Ascending aorta (tissue), 2 donors: ENCODE data around the gene MOB3B. TPM values are rescaled to one million over a fixed set of nuclear protein-coding genes. Genes with fewer than 3 reads are reported as not detected.
A peak's percentile ranks its signal among the peaks of the same experiment; 100 is the strongest.

ENCODE experiments used
- DNase-seq, 2 donors: peaks; one replicate each; pipeline ENCODE4 v3.0.0-alpha.2; 2019; ENCODE audit warnings: low spot score in 2 of 2
- H3K27ac ChIP-seq, 2 donors: fragments of 200-600 bp; sonication (generic); one replicate each; pipeline ENCODE4 v1.5.1; 2016 to 2017; ENCODE audit warnings: mild to moderate bottlenecking in 1 of 2
- H3K27me3 ChIP-seq: fragments of 200-600 bp; sonication (generic); one replicate; pipeline ENCODE4 v1.5.1; 2017
- H3K36me3 ChIP-seq, 2 donors: fragments of 200-600 bp; sonication (generic); one replicate each; pipeline ENCODE4 v1.5.1; 2016
- H3K4me1 ChIP-seq, 2 donors: fragments of 200-600 bp; sonication (generic); one replicate each; pipeline ENCODE4 v1.5.1; 2016 to 2017; ENCODE audit warnings: mild to moderate bottlenecking in 1 of 2
- H3K4me3 ChIP-seq, 2 donors: fragments of 200-600 bp; sonication (generic); one replicate each; pipeline ENCODE4 v1.5.1; 2016 to 2017; ENCODE audit warnings: mild to moderate bottlenecking in 1 of 2
- H3K9me3 ChIP-seq, 2 donors: fragments of 200-600 bp; sonication (generic); one replicate each; pipeline ENCODE4 v1.5.1; 2016
- intact Hi-C: fragments of 100-400 bp; cut with DNase I; formaldehyde crosslinking; loops from one replicate; pipeline ENCODE4 v1.15.1; 2023
- total RNA-seq: library from RNA; depleted of rRNA; stranded (reverse); fragments of >200 nt; gene quantifications from one replicate; pipeline ENCODE4 v1.1.0, GENCODE V29; 2016
- TF ChIP-seq, protein P1 (sequence below), 3 experiments: fragments of 200-600 bp in 2 of 3; fragments of 450-650 bp in 1 of 3; sonication (generic) in 2 of 3; IDR thresholded peaks; one replicate each; pipeline ENCODE4 v1.5.1; 2016 to 2019; ENCODE audit warnings: antibody characterized with exemption in 3 of 3, mild to moderate bottlenecking in 1 of 3, moderate library complexity in 1 of 3

Gene MOB3B
- total RNA-seq, 1 donor from 2014 or later = 2.4 TPM

DNA sequence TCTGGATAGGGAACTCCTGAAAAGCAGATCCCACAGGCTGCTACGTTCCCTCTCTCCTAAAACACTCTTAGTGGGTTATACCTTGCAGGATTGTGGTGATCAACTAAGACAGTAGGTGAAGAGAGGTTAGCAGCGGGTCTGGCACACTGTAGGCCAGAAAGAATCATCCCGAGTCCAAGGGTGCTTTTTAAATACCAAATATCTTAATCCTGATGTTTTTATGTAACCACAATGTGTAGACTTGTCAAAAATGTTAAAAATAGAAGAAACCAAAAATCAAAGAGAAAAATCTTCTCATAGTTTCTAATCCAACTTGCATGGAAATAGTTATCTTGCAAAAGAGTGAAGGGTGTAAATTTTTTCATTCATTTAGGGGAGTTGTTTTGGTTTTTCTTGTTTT lies 57.8 kb downstream of the MOB3B start:
- Histone ChIP-seq H3K4me1 (peaks cover 16 to 18% of the 10 kb centered on the region in 2 donors), H3K9me3 (no peaks in the 10 kb centered on the region), H3K36me3 (no peaks in the 10 kb centered on the region), H3K27me3 (no peaks in the 10 kb centered on the region), H3K27ac (peak overlapping the region in 1 of 2 donors; percentile 30), H3K4me3 (no peak overlapping the region)
- intact Hi-C loops = loop anchor here (5.0 kb wide), 2 partner anchors 56 to 76 kb away; partner anchors contain the start of gene MOB3B
- no peak for DNase-seq
- TF ChIP-seq, protein P1, sequence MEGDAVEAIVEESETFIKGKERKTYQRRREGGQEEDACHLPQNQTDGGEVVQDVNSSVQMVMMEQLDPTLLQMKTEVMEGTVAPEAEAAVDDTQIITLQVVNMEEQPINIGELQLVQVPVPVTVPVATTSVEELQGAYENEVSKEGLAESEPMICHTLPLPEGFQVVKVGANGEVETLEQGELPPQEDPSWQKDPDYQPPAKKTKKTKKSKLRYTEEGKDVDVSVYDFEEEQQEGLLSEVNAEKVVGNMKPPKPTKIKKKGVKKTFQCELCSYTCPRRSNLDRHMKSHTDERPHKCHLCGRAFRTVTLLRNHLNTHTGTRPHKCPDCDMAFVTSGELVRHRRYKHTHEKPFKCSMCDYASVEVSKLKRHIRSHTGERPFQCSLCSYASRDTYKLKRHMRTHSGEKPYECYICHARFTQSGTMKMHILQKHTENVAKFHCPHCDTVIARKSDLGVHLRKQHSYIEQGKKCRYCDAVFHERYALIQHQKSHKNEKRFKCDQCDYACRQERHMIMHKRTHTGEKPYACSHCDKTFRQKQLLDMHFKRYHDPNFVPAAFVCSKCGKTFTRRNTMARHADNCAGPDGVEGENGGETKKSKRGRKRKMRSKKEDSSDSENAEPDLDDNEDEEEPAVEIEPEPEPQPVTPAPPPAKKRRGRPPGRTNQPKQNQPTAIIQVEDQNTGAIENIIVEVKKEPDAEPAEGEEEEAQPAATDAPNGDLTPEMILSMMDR (IDR thresholded peaks at IDR 0.05) = no peak

DNA sequence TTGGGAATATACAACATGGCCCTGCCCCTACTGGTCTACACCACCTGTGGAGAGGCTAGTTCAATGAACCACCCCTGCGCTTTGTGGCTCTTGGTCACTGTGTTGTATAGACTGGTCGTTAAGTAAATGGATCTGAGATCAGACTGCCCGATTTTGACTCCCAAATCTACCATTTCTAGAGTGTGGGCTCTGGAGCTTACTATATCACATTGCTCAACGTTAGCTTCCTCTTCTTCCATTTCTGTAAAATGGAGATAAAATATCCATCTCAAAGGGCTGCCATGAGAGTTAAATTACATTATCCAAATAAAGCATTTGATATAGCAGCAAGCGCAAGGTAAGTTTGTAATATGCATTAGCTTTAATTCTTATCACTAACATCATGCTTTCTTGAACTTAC lies 58.2 kb downstream of the MOB3B start:
- Histone ChIP-seq H3K27me3 (no peaks in the 10 kb centered on the region), H3K9me3 (no peaks in the 10 kb centered on the region), H3K36me3 (no peaks in the 10 kb centered on the region), H3K4me1 (peaks cover 16 to 18% of the 10 kb centered on the region in 2 donors), H3K4me3 (no peak overlapping the region), H3K27ac (no peak overlapping the region)
- TF ChIP-seq, protein P1 (IDR thresholded peaks at IDR 0.05) = no peak
- intact Hi-C loops = loop anchor here (5.0 kb wide), 2 partner anchors 56 to 76 kb away; partner anchors contain the start of gene MOB3B
- DNase-seq = no peak

DNA sequence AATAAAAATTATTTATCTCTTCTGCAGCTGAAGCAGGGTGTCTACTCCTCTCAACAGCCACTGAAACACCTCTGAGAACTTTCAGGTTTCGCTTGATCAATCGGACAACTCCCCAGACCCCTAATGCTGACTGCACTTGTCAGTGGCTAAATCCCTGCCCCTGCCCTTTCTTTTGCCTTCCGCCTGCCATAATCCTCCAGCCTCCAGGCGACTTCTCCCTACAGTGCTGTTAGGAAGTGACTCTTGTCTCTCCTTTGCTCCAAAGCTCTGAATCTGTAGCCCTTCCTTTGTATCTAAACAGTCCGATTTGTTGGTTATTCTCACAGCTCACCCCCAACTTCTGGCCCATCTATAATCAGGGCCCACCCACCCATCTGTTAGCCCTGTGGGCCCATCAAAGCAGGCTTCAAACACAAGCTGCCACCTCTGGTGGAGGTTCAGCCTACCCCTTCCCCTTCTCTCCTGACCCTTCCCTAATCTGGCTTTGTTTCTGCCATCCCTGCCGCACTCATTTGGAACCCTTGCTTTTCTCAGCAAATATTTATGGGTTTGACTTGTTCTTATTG lies 59.2 kb downstream of the MOB3B start:
- TF ChIP-seq, protein P1 (IDR thresholded peaks at IDR 0.05) = no peak
- Histone ChIP-seq H3K36me3 (no peaks in the 10 kb centered on the region), H3K27me3 (no peaks in the 10 kb centered on the region), H3K4me3 (no peak overlapping the region), H3K27ac (no peak overlapping the region), H3K9me3 (no peaks in the 10 kb centered on the region), H3K4me1 (peaks cover 16 to 18% of the 10 kb centered on the region in 2 donors)
- DNase-seq = no peak
- intact Hi-C loops = loop anchor here (5.0 kb wide), 2 partner anchors 57 to 77 kb away; partner anchors contain the start of gene MOB3B

DNA sequence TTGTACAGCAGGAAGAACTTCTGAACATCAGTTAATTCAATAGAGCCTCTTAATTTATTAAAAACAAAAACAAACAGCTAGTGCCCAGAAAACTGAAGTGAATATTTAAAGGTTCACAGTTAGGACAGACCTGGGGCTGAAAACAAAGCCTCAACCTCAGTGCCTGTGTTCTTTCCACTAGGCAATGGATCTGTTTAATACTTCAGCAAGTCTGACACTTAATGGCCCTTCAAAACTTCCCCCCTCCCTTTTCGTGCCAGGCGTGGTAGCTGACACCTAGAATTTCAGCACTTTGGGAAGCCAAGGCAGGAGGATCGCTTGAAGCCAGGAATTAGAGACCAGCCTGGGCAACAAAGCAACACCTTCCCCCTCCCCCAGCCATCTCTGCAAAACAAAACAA lies 60.1 kb downstream of the MOB3B start:
- TF ChIP-seq, protein P1 (IDR thresholded peaks at IDR 0.05) = no peak
- no peaks in the 10 kb centered on the region for H3K36me3 ChIP-seq
- no peak overlapping the region for H3K27ac ChIP-seq
- no peaks in the 10 kb centered on the region for H3K27me3 ChIP-seq
- no peak overlapping the region for H3K4me3 ChIP-seq
- no peaks in the 10 kb centered on the region for H3K9me3 ChIP-seq
- DNase-seq = no peak
- H3K4me1 ChIP-seq = peaks cover 16 to 18% of the 10 kb centered on the region in 2 donors
- intact Hi-C loops = no loop called here

DNA sequence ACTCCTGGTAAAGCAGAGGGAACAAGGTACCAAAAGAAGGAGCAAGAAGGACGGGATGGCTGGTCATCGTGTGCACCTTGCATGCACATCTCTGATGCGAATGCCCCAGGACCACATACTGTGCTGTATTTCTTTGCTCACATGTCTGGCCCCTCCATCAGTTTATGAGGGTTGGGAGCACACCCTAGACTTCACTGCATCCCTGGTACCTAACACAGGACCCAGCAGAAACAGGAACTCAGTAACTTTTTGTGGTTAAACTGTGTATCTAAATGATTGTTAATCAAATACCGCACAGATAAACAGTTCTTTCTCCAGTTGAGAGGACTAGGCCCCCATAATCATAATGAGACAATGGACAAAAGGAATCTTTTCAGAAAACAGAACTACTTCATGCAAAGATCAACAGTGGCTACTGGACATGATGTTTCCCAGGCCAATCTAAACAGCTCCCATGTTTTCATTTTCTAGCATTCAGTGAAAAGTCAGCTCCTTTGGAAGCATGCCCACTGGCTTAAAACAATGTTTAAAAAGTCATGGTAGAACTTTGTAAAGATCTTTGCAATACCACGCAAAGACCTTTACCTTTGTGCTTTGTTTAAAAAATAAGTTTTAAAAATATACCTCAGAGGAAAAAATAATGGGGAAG lies 61.0 kb downstream of the MOB3B start:
- no peak overlapping the region for H3K4me3 ChIP-seq
- intact Hi-C loops = no loop called here
- TF ChIP-seq, protein P1 (IDR thresholded peaks at IDR 0.05) = no peak
- H3K9me3 ChIP-seq = no peaks in the 10 kb centered on the region
- peaks cover 16 to 18% of the 10 kb centered on the region in 2 donors for H3K4me1 ChIP-seq
- H3K36me3 ChIP-seq = no peaks in the 10 kb centered on the region
- DNase-seq = no peak
- no peak overlapping the region for H3K27ac ChIP-seq
- H3K27me3 ChIP-seq = no peaks in the 10 kb centered on the region
